H1 (cell line): ENCODE measurements around the gene RNU6-8. TPM values are rescaled to one million over a fixed set of nuclear protein-coding genes. Genes with fewer than 3 reads are reported as not detected.

Experiments used
- CTCF ChIA-PET: fragments of 300-600 bp; sonication (Branson Sonifier 250); formaldehyde crosslinking; loops from one replicate; lab custom pipeline; 2021; ENCODE audit not compliant: partially characterized antibody; lab: Charles Lee
- POLR2A ChIA-PET: fragments of 300-600 bp; sonication (Branson Sonifier 250); formaldehyde crosslinking; loops from one replicate; lab custom pipeline; 2021; ENCODE audit warnings: inconsistent platforms; ENCODE audit not compliant: partially characterized antibody; lab: Charles Lee
- DNase-seq, 2 experiments: peaks; one replicate each; pipeline versions ENCODE4 v3.0.0 to v3.0.0-alpha.2; 2010 to 2022; ENCODE audit warnings: low spot score in 2 of 2, low read depth in 1 of 2, mixed read lengths in 1 of 2
- FAIRE-seq: peaks from 2 replicates; lab custom pipeline; 2011; peaks lifted over from hg19 to GRCh38; lab: Jason Lieb, UNC
- H2AFZ ChIP-seq: 2 replicates; pipeline ENCODE4 v1.8.1; 2012; ENCODE audit warnings: low read length, inconsistent platforms
- H2AK5ac ChIP-seq: 2 replicates; pipeline ENCODE4 v1.6.1; 2013; ENCODE audit warnings: low read depth, low read length
- H2BK120ac ChIP-seq: replicated peaks from 2 replicates; pipeline ENCODE3; 2013; ENCODE audit warnings: low read depth, low read length, inconsistent platforms
- H2BK12ac ChIP-seq: 2 replicates; pipeline ENCODE4 v1.6.1; 2013; ENCODE audit warnings: low read depth, low read length
- H2BK15ac ChIP-seq: 2 replicates; pipeline ENCODE4 v1.6.1; 2013; ENCODE audit warnings: low read length
- H2BK20ac ChIP-seq: 2 replicates; pipeline ENCODE4 v1.6.1; 2013; ENCODE audit warnings: low read length
- H2BK5ac ChIP-seq: 2 replicates; pipeline ENCODE4 v1.6.1; 2013; ENCODE audit warnings: low read depth, low read length
- H3K14ac ChIP-seq: 2 replicates; pipeline ENCODE4 v1.6.1; 2013; ENCODE audit warnings: inconsistent platforms; ENCODE audit not compliant: insufficient read length
- H3K18ac ChIP-seq: 2 replicates; pipeline ENCODE4 v1.6.1; 2013; ENCODE audit warnings: low read length; ENCODE audit errors: extremely low read depth
- H3K23ac ChIP-seq: 2 replicates; pipeline ENCODE4 v1.6.1; 2013; ENCODE audit warnings: inconsistent platforms; ENCODE audit not compliant: insufficient read length
- H3K23me2 ChIP-seq: 2 replicates; pipeline ENCODE4 v1.6.1; 2013; ENCODE audit warnings: low read depth, low read length
- H3K27ac ChIP-seq: 2 replicates; pipeline ENCODE4 v1.6.1; 2011; ENCODE audit warnings: low read depth, low read length, inconsistent platforms
- H3K27me3 ChIP-seq, 4 experiments: replicated peaks in 1 of 4; 1 replicate in 1 of 4; 2 replicates in 3 of 4; pipeline versions ENCODE4 v1.6.1 to v1.8.1; 2011 to 2013; ENCODE audit warnings: low read length in 3 of 4, mild to moderate bottlenecking in 3 of 4, inconsistent platforms in 2 of 4, mixed read lengths in 2 of 4, moderate library complexity in 1 of 4; ENCODE audit not compliant: control insufficient read depth in 3 of 4, insufficient read depth in 3 of 4; ENCODE audit errors: extremely low read depth in 1 of 4
- H3K36me3 ChIP-seq, 4 experiments: 2 replicates each; pipeline versions ENCODE4 v1.6.1 to v1.8.1; 2011 to 2013; ENCODE audit warnings: mild to moderate bottlenecking in 4 of 4, low read length in 3 of 4, moderate library complexity in 2 of 4, control low read depth in 1 of 4, inconsistent platforms in 1 of 4; ENCODE audit not compliant: insufficient read depth in 4 of 4, control insufficient read depth in 2 of 4
- H3K4ac ChIP-seq: replicated peaks from 2 replicates; pipeline ENCODE3; 2013; ENCODE audit warnings: low read length, low read depth, mixed read lengths, inconsistent platforms; ENCODE audit not compliant: insufficient read length
- H3K4me1 ChIP-seq, 4 experiments: replicated peaks in 1 of 4; 1 replicate in 1 of 4; 2 replicates in 3 of 4; pipeline versions ENCODE4 v1.6.1 to v1.8.1; 2011 to 2013; ENCODE audit warnings: low read length in 3 of 4, inconsistent platforms in 2 of 4, mixed read lengths in 1 of 4; ENCODE audit not compliant: insufficient read depth in 4 of 4, control insufficient read depth in 3 of 4
- H3K4me2 ChIP-seq, 2 experiments: 2 replicates each; pipeline versions ENCODE4 v1.6.1 to v1.8.1; 2011 to 2013; ENCODE audit warnings: low read depth in 2 of 2, low read length in 2 of 2, control low read depth in 1 of 2, inconsistent platforms in 1 of 2, mild to moderate bottlenecking in 1 of 2; ENCODE audit not compliant: insufficient read depth in 1 of 2
- H3K4me3 ChIP-seq, 4 experiments: fragments of 200-600, 300-600 bp in 1 of 4; sonication (generic), shearing (Covaris generic), sonication (Bioruptor Twin) in 1 of 4; 2 replicates each; pipeline versions ENCODE4 v1.5.1 to v1.8.1; 2011 to 2016; ENCODE audit warnings: low read length in 4 of 4, low read depth in 3 of 4, control low read depth in 2 of 4, inconsistent platforms in 2 of 4, mild to moderate bottlenecking in 2 of 4, mixed read lengths in 1 of 4, moderate library complexity in 1 of 4; ENCODE audit not compliant: insufficient read depth in 2 of 4; ENCODE audit errors: extremely low read depth in 1 of 4
- H3K56ac ChIP-seq: replicated peaks from 2 replicates; pipeline ENCODE3; 2013; ENCODE audit warnings: low read depth, mild to moderate bottlenecking, mixed read lengths, low read length, inconsistent platforms; ENCODE audit not compliant: insufficient read length
- H3K79me1 ChIP-seq: 2 replicates; pipeline ENCODE4 v1.6.1; 2013; ENCODE audit warnings: low read depth, low read length, control low read depth
- H3K79me2 ChIP-seq, 2 experiments: 2 replicates each; pipeline versions ENCODE4 v1.6.1 to v1.8.1; 2012 to 2013; ENCODE audit warnings: low read length in 2 of 2, mild to moderate bottlenecking in 2 of 2, inconsistent platforms in 1 of 2; ENCODE audit not compliant: insufficient read depth in 2 of 2, control insufficient read depth in 1 of 2
- H3K9ac ChIP-seq, 4 experiments: replicated peaks in 1 of 4; 1 replicate in 1 of 4; 2 replicates in 3 of 4; pipeline versions ENCODE4 v1.6.1 to v1.8.1; 2011 to 2013; ENCODE audit warnings: low read depth in 3 of 4, low read length in 3 of 4, control low read depth in 2 of 4, mild to moderate bottlenecking in 2 of 4, moderate library complexity in 2 of 4, inconsistent platforms in 1 of 4; ENCODE audit errors: extremely low read depth in 1 of 4
- H3K9me3 ChIP-seq, 2 experiments: 2 replicates each; pipeline versions ENCODE4 v1.6.1 to v1.8.1; 2012 to 2013; ENCODE audit warnings: mild to moderate bottlenecking in 2 of 2, moderate library complexity in 2 of 2, control low read depth in 1 of 2, inconsistent platforms in 1 of 2, low read depth in 1 of 2, low read length in 1 of 2, mixed read lengths in 1 of 2; ENCODE audit not compliant: insufficient read depth in 2 of 2
- H4K20me1 ChIP-seq, 2 experiments: replicated peaks in 1 of 2; 2 replicates each; pipeline versions ENCODE3 to v1.8.1; 2011 to 2013; ENCODE audit warnings: inconsistent platforms in 2 of 2, low read length in 2 of 2, mild to moderate bottlenecking in 1 of 2; ENCODE audit not compliant: insufficient read depth in 2 of 2, control insufficient read depth in 1 of 2
- H4K5ac ChIP-seq: 2 replicates; pipeline ENCODE4 v1.6.1; 2013; ENCODE audit warnings: low read length, low read depth, mixed read lengths, inconsistent platforms; ENCODE audit not compliant: insufficient read length
- H4K8ac ChIP-seq: 2 replicates; pipeline ENCODE4 v1.8.0; 2013; ENCODE audit warnings: mild to moderate bottlenecking, moderate library complexity, low read length, inconsistent platforms; ENCODE audit not compliant: insufficient read depth; ENCODE audit errors: extremely low read depth
- H4K91ac ChIP-seq: replicated peaks from 2 replicates; pipeline ENCODE3; 2013; ENCODE audit warnings: low read length, mixed read lengths, inconsistent platforms; ENCODE audit not compliant: insufficient read length
- BCL11A ChIP-seq, 2 experiments: IDR thresholded peaks; one replicate each; pipeline ENCODE4 v1.6.1; 2011; ENCODE audit warnings: low read depth in 2 of 2, low read length in 2 of 2, mild to moderate bottlenecking in 2 of 2
- CBX8 ChIP-seq: fragments of 300-800, 300-1000 bp; sonication (generic); IDR thresholded peaks from 2 replicates; pipeline ENCODE4 v1.7.1; 2016; ENCODE audit warnings: low read depth, low read length, borderline replicate concordance
- GABPA ChIP-seq: IDR thresholded peaks from 2 replicates; pipeline ENCODE4 v1.6.1; 2011; ENCODE audit warnings: mild to moderate bottlenecking, low read length, moderate library complexity, borderline replicate concordance; ENCODE audit not compliant: insufficient read depth
- JUN ChIP-seq: IDR thresholded peaks from 2 replicates; pipeline ENCODE4 v1.6.1; 2011; ENCODE audit warnings: low read depth, mild to moderate bottlenecking, improper control_type of control experiment, low read length
- KDM4A ChIP-seq: IDR thresholded peaks from one replicate; pipeline ENCODE4 v1.7.1; 2012; ENCODE audit warnings: low read depth, mild to moderate bottlenecking, moderate library complexity, low read length, inconsistent platforms; ENCODE audit not compliant: severe bottlenecking
- NRF1 ChIP-seq: IDR thresholded peaks from 2 replicates; pipeline ENCODE4 v1.6.1; 2011; ENCODE audit warnings: mild to moderate bottlenecking, low read depth, low read length, improper control_type of control experiment
- PHF8 ChIP-seq: fragments of 200-600 bp; sonication (generic); conservative IDR thresholded peaks from 2 replicates; pipeline ENCODE4 v1.7.1; 2012; ENCODE audit warnings: low read depth, mild to moderate bottlenecking, inconsistent platforms, low read length, moderate library complexity
- RAD21 ChIP-seq, 2 experiments: IDR thresholded peaks in 1 of 2; conservative IDR thresholded peaks in 1 of 2; 2 replicates each; pipeline ENCODE4 v1.6.1; 2011; ENCODE audit warnings: low read depth in 2 of 2, low read length in 2 of 2, improper control_type of control experiment in 1 of 2, inconsistent platforms in 1 of 2, mild to moderate bottlenecking in 1 of 2, moderate library complexity in 1 of 2
- RFX5 ChIP-seq: IDR thresholded peaks from 2 replicates; pipeline ENCODE4 v1.6.1; 2011; ENCODE audit warnings: low read depth, low read length, improper control_type of control experiment, borderline replicate concordance
- SIRT6 ChIP-seq: IDR thresholded peaks from one replicate; pipeline ENCODE4 v1.7.1; 2012; ENCODE audit warnings: low read length, inconsistent platforms
- SIX5 ChIP-seq: IDR thresholded peaks from 2 replicates; pipeline ENCODE4 v1.6.1; 2011; ENCODE audit warnings: mild to moderate bottlenecking, low read depth, low read length
- SUZ12 ChIP-seq: fragments of 200-600 bp; sonication (generic); IDR thresholded peaks from 2 replicates; pipeline ENCODE4 v1.6.1; 2012; ENCODE audit warnings: mild to moderate bottlenecking, inconsistent platforms, low read length, moderate library complexity, mixed read lengths
- TBP ChIP-seq: IDR thresholded peaks from 2 replicates; pipeline ENCODE4 v1.6.1; 2011; ENCODE audit warnings: low read depth, low read length, improper control_type of control experiment
- WGBS, 2 experiments: shearing (Covaris generic) in 1 of 2; methylation state at CpG; one replicate each; pipeline versions ENCODE4 v1.1.6 to v1.1.7; 2013 to 2015; ENCODE audit warnings: low lambda C conversion rate in 2 of 2, mixed read lengths in 2 of 2, inconsistent platforms in 1 of 2, low coverage in 1 of 2, missing lambda C conversion rate in 1 of 2; ENCODE audit not compliant: insufficient replicate concordance in 2 of 2, insufficient coverage in 1 of 2, insufficient read length in 1 of 2; ENCODE audit errors: extremely low coverage in 1 of 2, missing lambda C conversion rate in 1 of 2; 5-methylcytosine and 5-hydroxymethylcytosine counted together
- polyA plus RNA-seq, 7 experiments: library from polyadenylated mRNA; depleted of rRNA in 3 of 7; stranded (reverse) in 5 of 7; unstranded in 2 of 7; fragments of >200 nt in 5 of 7; fragments of 200-250 nt in 2 of 7; gene quantifications; 1 replicate in 5 of 7; 2 replicates in 1 of 7; 4 replicates in 1 of 7; pipeline versions ENCODE4 v1.2.1 to v1.2.3, GENCODE V29; 2011 to 2013; ENCODE audit warnings: missing spikeins in 2 of 7, mixed read lengths in 2 of 7
- total RNA-seq: library from RNA; stranded (reverse); fragmentation: NEBNext Ultra II Directional; extraction: Animal tissue kit (Norgen Biotek cat#: 25700); gene quantifications from 2 replicates; pipeline ENCODE4 v1.2.1, GENCODE V29; 2021

RNU6-8 gene
- total and polyA plus RNA-seq, 2 of the 8 experiments (the other 6 are each of a cell fraction or from before 2014, with no cell fraction given), result not detected

DNA sequence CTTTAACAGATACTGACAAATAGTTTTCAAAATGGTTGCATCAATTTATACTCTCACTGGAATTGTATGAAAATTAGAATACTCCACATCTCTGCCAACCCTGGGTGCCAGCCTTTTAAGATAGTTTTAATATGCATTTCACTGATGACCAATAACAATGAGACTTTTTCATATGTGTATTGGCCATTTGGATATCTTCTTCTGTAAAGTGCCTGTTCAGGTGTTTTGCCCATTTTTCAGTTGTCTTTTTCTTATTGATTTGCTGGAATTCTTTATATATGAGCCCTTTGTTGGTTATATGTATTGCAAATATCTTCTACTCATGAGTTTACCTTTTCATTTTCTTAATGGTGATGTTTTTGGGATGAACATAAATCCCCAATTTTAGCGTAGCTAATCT lies 18.0 kb downstream of the RNU6-8 start:
- Histone ChIP-seq H3K36me3 (no peaks in the 10 kb centered on the region), H3K79me2 (no peaks in the 10 kb centered on the region), H3K23me2 (no peaks in the 10 kb centered on the region), H3K23ac (no peak overlapping the region), H3K27me3 (no peaks in the 10 kb centered on the region), H3K9ac (no peak overlapping the region), H3K14ac (no peak overlapping the region), H4K5ac (no peak overlapping the region), H2AK5ac (no peak overlapping the region), H4K20me1 (no peaks in the 10 kb centered on the region), H3K79me1 (no peaks in the 10 kb centered on the region), H3K4me1 (no peaks in the 10 kb centered on the region), H2BK12ac (no peak overlapping the region), H3K56ac (no peak overlapping the region), H2BK15ac (no peak overlapping the region), H2BK20ac (no peak overlapping the region), H2BK120ac (no peak overlapping the region), H4K91ac (no peak overlapping the region), H2AFZ (no peak overlapping the region), H3K18ac (no peak overlapping the region), H3K4ac (no peak overlapping the region), H3K4me3 (no peak overlapping the region), H2BK5ac (no peak overlapping the region), H3K4me2 (no peak overlapping the region), H3K9me3 (0 out of 4 replicates have a peak, but pooled peaks cover 0 to 3% of the 10 kb centered on the region in 2 experiments), H4K8ac (no peak overlapping the region), H3K27ac (no peak overlapping the region)
- ChIA-PET CTCF (no interaction called here), POLR2A (no interaction called here)
- TF ChIP-seq CBX8 (no peak), SIX5 (no peak), SUZ12 (no peak), RFX5 (no peak), PHF8 (no peak), NRF1 (no peak), TBP (no peak), JUN (no peak), KDM4A (no peak), BCL11A (IDR thresholded peaks at IDR 0.05; ENCODE audit: low read depth in 2 of 2, low read length in 2 of 2) (no peak), SIRT6 (no peak), GABPA (no peak), RAD21 (IDR thresholded peaks at IDR 0.05 in 1 of 2, conservative IDR thresholded peaks at IDR 0.05 in 1 of 2; ENCODE audit: low read depth in 2 of 2, low read length in 2 of 2) (no peak)
- DNase-seq (no peak), FAIRE-seq (no peak)
- 100% methylated on average over 1 of the region's 1 CpG; no CpG with 5 or more reads in 1 of the 2 experiments for WGBS, 2 experiments
